GM23248 (cell line): ENCODE measurements around the gene C6orf163. TPM values are rescaled to one million over a fixed set of nuclear protein-coding genes. Genes with fewer than 3 reads are reported as not detected.

Source experiments
- DNase-seq: peaks from one replicate; pipeline ENCODE4 v3.0.0-alpha.2; 2015
- H2AFZ ChIP-seq: fragments of 200-600 bp; sonication (generic); 2 replicates; pipeline ENCODE4 v1.6.1; 2016; ENCODE audit warnings: antibody characterized with exemption
- H3F3A ChIP-seq: fragments of 200-600 bp; sonication (generic); 2 replicates; pipeline ENCODE4 v1.6.1; 2016; ENCODE audit warnings: mild to moderate bottlenecking, antibody characterized with exemption, mixed run types; ENCODE audit not compliant: insufficient read depth
- H3K27ac ChIP-seq: fragments of 200-600 bp; sonication (generic); 2 replicates; pipeline ENCODE4 v1.5.1; 2016; ENCODE audit warnings: mild to moderate bottlenecking
- H3K27me3 ChIP-seq: fragments of 200-600 bp; sonication (generic); replicated peaks from 2 replicates; pipeline ENCODE4 v1.6.1; 2016; ENCODE audit warnings: mild to moderate bottlenecking; ENCODE audit not compliant: insufficient read depth
- H3K36me3 ChIP-seq: fragments of 200-600 bp; sonication (generic); 2 replicates; pipeline ENCODE4 v1.6.1; 2016; ENCODE audit warnings: low read depth, mild to moderate bottlenecking
- H3K4me1 ChIP-seq: fragments of 200-600 bp; sonication (generic); 2 replicates; pipeline ENCODE4 v1.6.1; 2016; ENCODE audit warnings: mild to moderate bottlenecking; ENCODE audit not compliant: insufficient read depth
- H3K4me2 ChIP-seq: fragments of 200-600 bp; sonication (generic); one replicate; pipeline ENCODE4 v1.6.1; 2016; ENCODE audit warnings: mild to moderate bottlenecking; ENCODE audit not compliant: unreplicated experiment
- H3K4me3 ChIP-seq: fragments of 200-600 bp; sonication (generic); 2 replicates; pipeline ENCODE4 v1.5.1; 2016; ENCODE audit warnings: mild to moderate bottlenecking
- H3K79me2 ChIP-seq: fragments of 200-600 bp; sonication (generic); 2 replicates; pipeline ENCODE4 v1.6.1; 2016; ENCODE audit warnings: mild to moderate bottlenecking; ENCODE audit not compliant: insufficient read depth
- H3K9ac ChIP-seq: fragments of 200-600 bp; sonication (generic); 2 replicates; pipeline ENCODE4 v1.6.1; 2016; ENCODE audit warnings: mild to moderate bottlenecking
- H3K9me2 ChIP-seq: fragments of 200-600 bp; sonication (generic); 2 replicates; pipeline ENCODE4 v1.6.1; 2016; ENCODE audit warnings: mixed run types, mild to moderate bottlenecking, moderate library complexity; ENCODE audit not compliant: insufficient read depth
- H3K9me3 ChIP-seq: fragments of 200-600 bp; sonication (generic); one replicate; pipeline ENCODE4 v1.6.1; 2017; ENCODE audit warnings: low read depth
- H4K20me1 ChIP-seq: fragments of 200-600 bp; sonication (generic); 2 replicates; pipeline ENCODE4 v1.6.0; 2016; ENCODE audit not compliant: insufficient read depth
- EZH2 ChIP-seq: fragments of 200-600 bp; sonication (generic); IDR thresholded peaks from 2 replicates; pipeline ENCODE4 v1.6.1; 2018; ENCODE audit warnings: antibody characterized with exemption, mild to moderate bottlenecking; ENCODE audit not compliant: insufficient read depth, poor library complexity, severe bottlenecking
- EZH2phosphoT487 ChIP-seq: fragments of 200-600 bp; sonication (generic); IDR thresholded peaks from 2 replicates; pipeline ENCODE4 v1.6.1; 2018; ENCODE audit warnings: antibody characterized with exemption, moderate library complexity, mild to moderate bottlenecking, low read depth; ENCODE audit not compliant: insufficient read depth
- WGBS, 2 experiments: methylation state at CpG; one replicate each; pipeline ENCODE4 v1.1.6; 2015 to 2017; ENCODE audit warnings: low lambda C conversion rate in 2 of 2, low coverage in 1 of 2; ENCODE audit errors: missing lambda C conversion rate in 2 of 2; 5-methylcytosine and 5-hydroxymethylcytosine counted together
- in situ Hi-C: fragments of 300-500 bp; cut with MboI; formaldehyde crosslinking; loops from 2 replicates; pipeline ENCODE4 v1.15.0; 2020
- polyA plus RNA-seq: library from polyadenylated mRNA; unstranded; fragments of >200 nt; fragmentation: Nextera tagmentation; extraction: Ambion mirVana; gene quantifications from 2 replicates; pipeline ENCODE4 v1.2.1, GENCODE V29; 2016
- total RNA-seq: library from RNA; depleted of rRNA; stranded (reverse); fragments of >200 nt; shearing (Covaris generic); gene quantifications from 2 replicates; pipeline ENCODE4 v1.2.3, GENCODE V29; 2014

Gene C6orf163
- total and polyA plus RNA-seq, 2 experiments from 2014 or later = 0.33 to 1.5 TPM

GRCh38 chr6:87336367-87336766 is 8.2 kb upstream of the C6orf163 start:
- H3K79me2 ChIP-seq = peaks cover 4% of the 10 kb centered on the region; the same call in 1 of the 2 replicates
- in situ Hi-C loops = no loop called here
- WGBS, 2 experiments = 92 to 94% methylated on average over 4 of the region's 4 CpGs
- TF ChIP-seq EZH2 (no peak), EZH2phosphoT487 (no peak)
- peaks cover 23% of the 10 kb centered on the region for H3K4me1 ChIP-seq
- H3K4me2 ChIP-seq = no peak overlapping the region
- DNase-seq = no peak
- H3K9me2 ChIP-seq = no peaks in the 10 kb centered on the region
- H3K27ac ChIP-seq = no peak overlapping the region
- no peaks in the 10 kb centered on the region for H3K9me3 ChIP-seq
- no peak overlapping the region for H3K9ac ChIP-seq
- H3K27me3 ChIP-seq = no peaks in the 10 kb centered on the region
- H4K20me1 ChIP-seq = 0 out of 2 replicates have a peak, but pooled peaks cover 3% of the 10 kb centered on the region
- no peak overlapping the region for H2AFZ ChIP-seq
- 0 out of 2 replicates have a peak, but pooled peaks cover 8% of the 10 kb centered on the region for H3F3A ChIP-seq
- H3K36me3 ChIP-seq = no peaks in the 10 kb centered on the region
- no peak overlapping the region for H3K4me3 ChIP-seq

DNA sequence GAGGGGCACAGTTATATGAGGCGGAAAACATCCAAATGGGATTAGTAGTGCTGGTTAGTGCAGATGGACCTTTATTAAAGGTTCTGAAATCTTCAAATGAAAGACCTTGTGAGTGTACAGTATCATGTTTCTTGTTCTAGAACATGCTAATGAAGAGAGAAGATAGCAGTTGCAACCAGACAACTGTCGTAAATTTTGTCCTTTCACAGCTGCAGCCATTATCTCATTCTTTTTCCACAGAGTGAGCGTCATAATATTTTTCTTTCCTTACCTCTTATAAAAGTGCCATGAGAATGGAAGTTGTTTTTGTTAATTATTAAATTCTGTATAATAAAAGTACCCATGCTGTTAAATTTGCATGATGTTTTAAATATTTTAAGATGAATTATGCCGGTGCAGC is 4.4 kb upstream of the C6orf163 start:
- no peaks in the 10 kb centered on the region for H3K27me3 ChIP-seq
- no peak overlapping the region for H3K9ac ChIP-seq
- no peaks in the 10 kb centered on the region for H3K79me2 ChIP-seq
- 0 out of 2 replicates have a peak, but pooled peaks cover 1% of the 10 kb centered on the region for H3F3A ChIP-seq
- no peaks in the 10 kb centered on the region for H3K36me3 ChIP-seq
- no peak overlapping the region for H3K27ac ChIP-seq
- H2AFZ ChIP-seq = no peak overlapping the region
- in situ Hi-C loops = no loop called here
- no peak overlapping the region for H3K4me3 ChIP-seq
- no peaks in the 10 kb centered on the region for H4K20me1 ChIP-seq
- DNase-seq = no peak
- 89 to 94% methylated on average over 4 of the region's 4 CpGs for WGBS, 2 experiments
- H3K9me2 ChIP-seq = no peaks in the 10 kb centered on the region
- H3K4me1 ChIP-seq = peaks cover 2% of the 10 kb centered on the region; the same call in 1 of the 2 replicates
- H3K9me3 ChIP-seq = no peaks in the 10 kb centered on the region
- no peak for TF ChIP-seq EZH2phosphoT487
- no peak for TF ChIP-seq EZH2
- H3K4me2 ChIP-seq = no peak overlapping the region

DNA sequence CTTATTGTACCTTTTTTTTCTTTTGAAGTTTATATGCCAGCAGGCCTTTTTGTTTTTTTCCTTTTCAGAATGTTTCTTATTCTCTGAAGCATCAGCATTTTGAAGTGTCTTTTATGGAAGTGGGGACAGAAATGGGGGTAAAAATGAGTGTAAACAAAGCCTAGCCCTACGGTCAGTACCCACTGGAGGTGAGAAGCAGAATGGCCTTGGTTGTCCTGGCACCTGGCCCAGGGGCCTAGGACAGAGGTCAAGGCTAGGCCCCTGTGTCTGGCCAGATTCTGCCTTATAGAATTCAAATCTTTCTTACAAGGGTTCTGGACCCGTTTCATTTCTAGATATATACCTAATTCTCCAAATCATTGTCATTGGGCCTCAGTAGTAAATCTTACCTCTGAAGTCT is 3.5 kb upstream of the C6orf163 start:
- H2AFZ ChIP-seq = no peak overlapping the region
- H4K20me1 ChIP-seq = no peaks in the 10 kb centered on the region
- H3K9ac ChIP-seq = no peak overlapping the region
- no peaks in the 10 kb centered on the region for H3K9me2 ChIP-seq
- no peaks in the 10 kb centered on the region for H3K36me3 ChIP-seq
- H3K9me3 ChIP-seq = no peaks in the 10 kb centered on the region
- in situ Hi-C loops = no loop called here
- 91 to 98% methylated on average over 2 of the region's 2 CpGs for WGBS, 2 experiments
- DNase-seq = no peak
- H3K79me2 ChIP-seq = no peaks in the 10 kb centered on the region
- H3K4me2 ChIP-seq = no peak overlapping the region
- H3K4me1 ChIP-seq = no peaks in the 10 kb centered on the region
- no peaks in the 10 kb centered on the region for H3F3A ChIP-seq
- H3K27ac ChIP-seq = no peak overlapping the region
- no peak for TF ChIP-seq EZH2
- no peak overlapping the region for H3K4me3 ChIP-seq
- H3K27me3 ChIP-seq = no peaks in the 10 kb centered on the region

- DNase-seq = no peak
- Histone ChIP-seq H4K20me1 (no peaks in the 10 kb centered on the region), H2AFZ (no peak overlapping the region), H3K79me2 (no peaks in the 10 kb centered on the region), H3F3A (no peaks in the 10 kb centered on the region), H3K27ac (no peak overlapping the region), H3K27me3 (no peaks in the 10 kb centered on the region), H3K9ac (no peak overlapping the region), H3K4me2 (no peak overlapping the region), H3K9me2 (no peaks in the 10 kb centered on the region), H3K9me3 (no peaks in the 10 kb centered on the region), H3K4me1 (no peaks in the 10 kb centered on the region), H3K36me3 (no peaks in the 10 kb centered on the region), H3K4me3 (no peak overlapping the region)
- in situ Hi-C loops = no loop called here
- 96 to 100% methylated on average over 1 of the region's 1 CpG for WGBS, 2 experiments
- TF ChIP-seq EZH2phosphoT487 (no peak), EZH2 (no peak)
Observed at GRCh38 chr6:87341899-87342298, 2.7 kb upstream of the C6orf163 start.

GRCh38 chr6:87342829-87343228 is 1.8 kb upstream of the C6orf163 start:
- Histone ChIP-seq H3K4me3 (no peak overlapping the region), H3K27me3 (no peaks in the 10 kb centered on the region), H4K20me1 (no peaks in the 10 kb centered on the region), H3K27ac (no peak overlapping the region), H3K9me2 (no peaks in the 10 kb centered on the region), H3K4me2 (no peak overlapping the region), H3K36me3 (no peaks in the 10 kb centered on the region), H3K4me1 (no peaks in the 10 kb centered on the region), H2AFZ (no peak overlapping the region), H3K9me3 (no peaks in the 10 kb centered on the region), H3K9ac (no peak overlapping the region), H3F3A (no peaks in the 10 kb centered on the region), H3K79me2 (no peaks in the 10 kb centered on the region)
- no peak for DNase-seq
- in situ Hi-C loops = no loop called here
- TF ChIP-seq EZH2phosphoT487 = no peak
- TF ChIP-seq EZH2 = no peak
